Spleen (tissue), 7 donors: ENCODE results near the gene FADS3.

Experiments used
- CTCF ChIP-seq, 11 experiments: fragments of 200-600 bp in 7 of 11; fragments of 450-650 bp in 4 of 11; sonication (generic) in 4 of 11; IDR thresholded peaks in 8 of 11; conservative IDR thresholded peaks in 3 of 11; 1 replicate in 7 of 11; 2 replicates in 4 of 11; pipeline versions ENCODE4 v1.4.0 to v1.8.0; 2016 to 2021; ENCODE audit warnings: antibody characterized with exemption in 11 of 11, inconsistent platforms in 4 of 11, mild to moderate bottlenecking in 1 of 11
- POLR2A ChIP-seq, 3 donors: fragments of 450-650 bp; IDR thresholded peaks; one replicate each; pipeline ENCODE4 v1.5.1; 2017; ENCODE audit warnings: antibody characterized with exemption in 3 of 3, mild to moderate bottlenecking in 1 of 3
- donor health status: DM: no; HTN: no; CAD: no; lungs with moderate emphysema.
- donor health status: DM: no; HTN: no; CAD: no.
- donor health status: DM: no; HTN: no; CAD: no.

DNA sequence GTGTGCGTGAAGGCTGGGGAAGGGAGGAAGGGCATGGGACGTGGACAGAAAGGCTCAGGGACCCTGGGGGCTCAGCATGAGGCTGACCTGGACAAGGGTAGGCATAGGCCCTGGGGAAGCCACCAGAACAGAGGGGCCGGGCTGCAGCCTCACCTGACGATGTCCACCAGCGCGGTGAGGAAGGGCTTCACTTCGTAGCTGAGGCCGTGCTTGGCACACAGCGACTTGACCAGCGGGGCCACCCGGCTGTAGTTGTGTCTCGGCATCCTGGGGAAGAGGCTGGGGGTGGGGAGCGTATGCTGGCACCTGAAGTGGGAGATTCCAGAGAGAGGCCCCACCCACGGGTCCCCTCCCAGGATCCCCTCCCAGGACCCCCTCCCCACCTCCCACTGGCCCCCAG is 15.6 kb downstream of the FADS3 start:
- TF ChIP-seq CTCF (IDR thresholded peaks at IDR 0.05 in 8 of 11, conservative IDR thresholded peaks at IDR 0.05 in 3 of 11) (no peak), POLR2A (IDR thresholded peaks at IDR 0.05) (no peak)
